ENCODE data around the gene ABCG4.

DNA sequence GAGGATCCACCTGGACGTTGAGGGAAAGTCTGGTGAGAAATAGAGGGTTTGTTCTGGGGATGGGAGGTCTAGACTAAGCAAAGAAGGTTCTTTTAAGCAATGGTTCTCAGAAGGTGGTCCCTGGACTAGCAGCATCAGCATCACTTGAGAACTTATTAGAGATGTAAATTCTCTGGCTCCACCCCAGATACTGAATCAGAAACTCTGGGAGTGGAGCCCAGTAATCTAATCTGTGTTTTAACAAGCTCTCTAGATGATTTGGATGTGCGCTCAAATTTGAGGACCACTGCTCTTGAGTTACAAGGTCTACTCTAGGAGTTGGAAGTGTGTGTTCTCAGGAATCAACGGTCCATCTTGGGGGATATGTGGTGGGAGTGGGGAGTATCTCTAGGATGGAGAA, 3.3 kb upstream of the ABCG4 start:
- TF ChIP-seq, protein P1, sequence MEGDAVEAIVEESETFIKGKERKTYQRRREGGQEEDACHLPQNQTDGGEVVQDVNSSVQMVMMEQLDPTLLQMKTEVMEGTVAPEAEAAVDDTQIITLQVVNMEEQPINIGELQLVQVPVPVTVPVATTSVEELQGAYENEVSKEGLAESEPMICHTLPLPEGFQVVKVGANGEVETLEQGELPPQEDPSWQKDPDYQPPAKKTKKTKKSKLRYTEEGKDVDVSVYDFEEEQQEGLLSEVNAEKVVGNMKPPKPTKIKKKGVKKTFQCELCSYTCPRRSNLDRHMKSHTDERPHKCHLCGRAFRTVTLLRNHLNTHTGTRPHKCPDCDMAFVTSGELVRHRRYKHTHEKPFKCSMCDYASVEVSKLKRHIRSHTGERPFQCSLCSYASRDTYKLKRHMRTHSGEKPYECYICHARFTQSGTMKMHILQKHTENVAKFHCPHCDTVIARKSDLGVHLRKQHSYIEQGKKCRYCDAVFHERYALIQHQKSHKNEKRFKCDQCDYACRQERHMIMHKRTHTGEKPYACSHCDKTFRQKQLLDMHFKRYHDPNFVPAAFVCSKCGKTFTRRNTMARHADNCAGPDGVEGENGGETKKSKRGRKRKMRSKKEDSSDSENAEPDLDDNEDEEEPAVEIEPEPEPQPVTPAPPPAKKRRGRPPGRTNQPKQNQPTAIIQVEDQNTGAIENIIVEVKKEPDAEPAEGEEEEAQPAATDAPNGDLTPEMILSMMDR (IDR thresholded peaks at IDR 0.05; ENCODE audit: low read depth, low read length, poor library complexity, severe bottlenecking), result no peak
- TF ChIP-seq EZH2phosphoT487 (IDR thresholded peaks at IDR 0.05; ENCODE audit: borderline replicate concordance, low read length), result no peak

Measured in DOHH2 (cell line).